ENCODE measurements around the gene KIF5C.

GRCh38 chr2:148882051-148882450, 7.0 kb downstream of the KIF5C start:
- TF ChIP-seq CTCF (IDR thresholded peaks at IDR 0.05) (no peak), POLR2A (IDR thresholded peaks at IDR 0.05) (no peak)
